ENCODE data around the gene MPZL3. TPM values are rescaled to one million over a fixed set of nuclear protein-coding genes. Genes with fewer than 3 reads are reported as not detected.

The MPZL3 gene
- total RNA-seq, 1 experiment from 2014 or later: 7.0 TPM

DNA sequence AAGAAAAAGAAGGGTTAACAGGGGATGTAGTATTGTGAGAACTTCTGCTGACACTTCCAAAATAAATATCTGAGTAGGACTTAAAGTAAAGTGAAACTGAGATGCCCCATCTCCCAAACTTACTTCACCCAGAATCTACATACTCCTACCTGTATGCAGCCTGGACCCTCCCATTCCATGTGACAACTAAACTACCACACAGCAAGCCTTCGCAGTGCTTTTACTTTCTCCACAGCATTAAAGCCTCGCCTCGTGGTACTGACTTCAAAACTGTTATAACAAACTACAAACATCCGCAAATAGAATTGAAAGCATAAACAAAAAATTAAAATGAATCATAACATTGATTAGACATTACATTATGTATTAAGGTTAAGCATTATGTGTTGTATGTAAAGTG is 10.9 kb upstream of the MPZL3 start:
- Histone ChIP-seq H3K27me3 (ENCODE audit: low read length) (no peaks in the 10 kb centered on the region), H3K36me3 (ENCODE audit: insufficient read depth, low read length) (no peaks in the 10 kb centered on the region), H3K79me2 (ENCODE audit: low read length) (no peaks in the 10 kb centered on the region), H3K9me2 (replicated peaks; ENCODE audit: insufficient read depth, low read length) (no peaks in the 10 kb centered on the region), H3K4me2 (ENCODE audit: low read depth, low read length, poor library complexity, severe bottlenecking) (no peak overlapping the region), H3K9ac (ENCODE audit: low read length) (no peak overlapping the region), H4K20me1 (ENCODE audit: insufficient read depth, low read depth, low read length) (no peaks in the 10 kb centered on the region), H2AFZ (ENCODE audit: low read length) (no peak overlapping the region), H3K4me3 (ENCODE audit: low read length) (no peak overlapping the region), H3K9me3 (ENCODE audit: low read length) (no peaks in the 10 kb centered on the region), H3K4me1 (ENCODE audit: low read length) (peaks cover 14% of the 10 kb centered on the region), H3K27ac (ENCODE audit: low read length) (no peak overlapping the region)
- no peak for DNase-seq

- DNase-seq: no peak
- Histone ChIP-seq H3K4me2 (ENCODE audit: low read depth, low read length, poor library complexity, severe bottlenecking) (no peak overlapping the region), H3K27me3 (ENCODE audit: low read length) (no peaks in the 10 kb centered on the region), H3K36me3 (ENCODE audit: insufficient read depth, low read length) (no peaks in the 10 kb centered on the region), H3K9me3 (ENCODE audit: low read length) (no peaks in the 10 kb centered on the region), H2AFZ (ENCODE audit: low read length) (no peak overlapping the region), H3K27ac (ENCODE audit: low read length) (no peak overlapping the region), H3K9me2 (replicated peaks; ENCODE audit: insufficient read depth, low read length) (no peaks in the 10 kb centered on the region), H4K20me1 (ENCODE audit: insufficient read depth, low read depth, low read length) (no peaks in the 10 kb centered on the region), H3K9ac (ENCODE audit: low read length) (no peak overlapping the region), H3K79me2 (ENCODE audit: low read length) (no peaks in the 10 kb centered on the region), H3K4me1 (ENCODE audit: low read length) (peaks cover 9% of the 10 kb centered on the region), H3K4me3 (ENCODE audit: low read length) (no peak overlapping the region)
These were observed 8.2 kb upstream of the MPZL3 start for GRCh38 chr11:118260353-118260752.

- no peaks in the 10 kb centered on the region for H3K36me3 ChIP-seq (ENCODE audit: insufficient read depth, low read length)
- H3K9ac ChIP-seq (ENCODE audit: low read length): no peak overlapping the region
- no peaks in the 10 kb centered on the region for H3K9me2 ChIP-seq (replicated peaks; ENCODE audit: insufficient read depth, low read length)
- H3K27ac ChIP-seq (ENCODE audit: low read length): no peak overlapping the region
- H2AFZ ChIP-seq (ENCODE audit: low read length): no peak overlapping the region
- H3K4me1 ChIP-seq (ENCODE audit: low read length): peaks cover 8% of the 10 kb centered on the region
- H3K27me3 ChIP-seq (ENCODE audit: low read length): no peaks in the 10 kb centered on the region
- no peaks in the 10 kb centered on the region for H3K79me2 ChIP-seq (ENCODE audit: low read length)
- H4K20me1 ChIP-seq (ENCODE audit: insufficient read depth, low read depth, low read length): no peaks in the 10 kb centered on the region
- H3K4me2 ChIP-seq (ENCODE audit: low read depth, low read length, poor library complexity, severe bottlenecking): no peak overlapping the region
- H3K9me3 ChIP-seq (ENCODE audit: low read length): no peaks in the 10 kb centered on the region
- H3K4me3 ChIP-seq (ENCODE audit: low read length): no peak overlapping the region
- no peak for DNase-seq
These were observed 7.0 kb upstream of the MPZL3 start for GRCh38 chr11:118259138-118259537.

- Histone ChIP-seq H2AFZ (ENCODE audit: low read length) (no peak overlapping the region), H3K4me1 (ENCODE audit: low read length) (peaks cover 1% of the 10 kb centered on the region), H3K4me2 (ENCODE audit: low read depth, low read length, poor library complexity, severe bottlenecking) (no peak overlapping the region), H3K9me2 (replicated peaks; ENCODE audit: insufficient read depth, low read length) (no peaks in the 10 kb centered on the region), H3K4me3 (ENCODE audit: low read length) (no peak overlapping the region), H3K79me2 (ENCODE audit: low read length) (no peaks in the 10 kb centered on the region), H4K20me1 (ENCODE audit: insufficient read depth, low read depth, low read length) (no peaks in the 10 kb centered on the region), H3K9ac (ENCODE audit: low read length) (no peak overlapping the region), H3K36me3 (ENCODE audit: insufficient read depth, low read length) (no peaks in the 10 kb centered on the region), H3K9me3 (ENCODE audit: low read length) (no peaks in the 10 kb centered on the region), H3K27ac (ENCODE audit: low read length) (no peak overlapping the region), H3K27me3 (ENCODE audit: low read length) (no peaks in the 10 kb centered on the region)
- peak; percentile 45 for DNase-seq
These were observed 6.2 kb upstream of the MPZL3 start for GRCh38 chr11:118258410-118258809.

DNA sequence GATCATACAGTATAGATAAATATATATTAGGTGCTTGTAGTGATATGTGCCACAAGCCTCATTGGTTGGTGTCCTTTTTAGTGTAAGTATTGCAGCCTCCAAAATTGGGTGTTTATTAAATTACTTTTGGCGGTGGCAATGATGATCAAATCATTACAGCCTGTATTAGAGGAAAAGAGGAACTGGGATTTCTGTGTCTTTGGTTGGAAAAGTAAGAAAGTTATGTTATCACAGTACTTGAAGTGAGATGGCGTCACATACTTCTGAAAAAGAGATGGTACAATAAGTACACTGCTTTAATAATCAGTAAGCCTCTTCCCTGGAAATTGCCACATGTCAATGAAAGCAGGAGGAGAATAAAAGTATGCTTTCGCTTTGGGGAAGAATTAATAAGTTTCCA is 523 bp upstream of the MPZL3 start:
- peak overlapping the region; percentile 91 for H3K4me3 ChIP-seq (ENCODE audit: low read length)
- peak overlapping the region; percentile 95 for H3K4me2 ChIP-seq (ENCODE audit: low read depth, low read length, poor library complexity, severe bottlenecking)
- peaks cover 14% of the 10 kb centered on the region for H3K4me1 ChIP-seq (ENCODE audit: low read length)
- H3K36me3 ChIP-seq (ENCODE audit: insufficient read depth, low read length): no peaks in the 10 kb centered on the region
- no peaks in the 10 kb centered on the region for H3K9me3 ChIP-seq (ENCODE audit: low read length)
- H3K9ac ChIP-seq (ENCODE audit: low read length): peak overlapping the region; percentile 79
- H2AFZ ChIP-seq (ENCODE audit: low read length): peak overlapping the region; percentile 58
- no peaks in the 10 kb centered on the region for H3K9me2 ChIP-seq (replicated peaks; ENCODE audit: insufficient read depth, low read length)
- peak; percentile 41 for DNase-seq
- H3K27me3 ChIP-seq (ENCODE audit: low read length): no peaks in the 10 kb centered on the region
- peak overlapping the region; percentile 78 for H3K27ac ChIP-seq (ENCODE audit: low read length)
- no peaks in the 10 kb centered on the region; the same call in 1 of the 2 replicates for H3K79me2 ChIP-seq (ENCODE audit: low read length)
- no peaks in the 10 kb centered on the region for H4K20me1 ChIP-seq (ENCODE audit: insufficient read depth, low read depth, low read length)

DNA sequence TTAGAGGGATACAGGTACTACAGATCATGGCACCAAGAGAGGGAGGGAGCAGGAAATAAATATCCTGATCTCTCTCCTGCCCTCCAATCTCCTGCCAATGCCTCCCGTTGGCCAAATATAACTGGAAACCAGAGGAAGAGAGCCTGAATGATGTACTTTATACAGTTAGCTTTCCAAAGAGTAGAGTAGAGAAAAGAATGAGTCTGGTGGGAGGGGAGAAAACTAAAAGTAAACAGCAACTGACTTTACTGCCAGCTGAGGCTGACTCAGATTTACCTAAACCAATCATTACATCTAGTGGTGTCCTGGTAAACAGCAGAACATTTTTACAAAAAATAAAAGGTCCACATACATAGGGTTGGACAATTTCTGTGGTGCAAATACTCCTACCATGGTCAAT is 5.1 kb downstream of the MPZL3 start:
- H4K20me1 ChIP-seq (ENCODE audit: insufficient read depth, low read depth, low read length): no peaks in the 10 kb centered on the region
- no peaks in the 10 kb centered on the region for H3K27me3 ChIP-seq (ENCODE audit: low read length)
- H3K9me3 ChIP-seq (ENCODE audit: low read length): no peaks in the 10 kb centered on the region
- no peak overlapping the region for H3K9ac ChIP-seq (ENCODE audit: low read length)
- no peaks in the 10 kb centered on the region; the same call in 1 of the 2 replicates for H3K79me2 ChIP-seq (ENCODE audit: low read length)
- H3K9me2 ChIP-seq (replicated peaks; ENCODE audit: insufficient read depth, low read length): no peaks in the 10 kb centered on the region
- H3K4me3 ChIP-seq (ENCODE audit: low read length): no peak overlapping the region
- peaks cover 7% of the 10 kb centered on the region for H3K4me1 ChIP-seq (ENCODE audit: low read length)
- no peak overlapping the region for H2AFZ ChIP-seq (ENCODE audit: low read length)
- H3K27ac ChIP-seq (ENCODE audit: low read length): no peak overlapping the region
- no peaks in the 10 kb centered on the region for H3K36me3 ChIP-seq (ENCODE audit: insufficient read depth, low read length)
- H3K4me2 ChIP-seq (ENCODE audit: low read depth, low read length, poor library complexity, severe bottlenecking): no peak overlapping the region
- no peak for DNase-seq

DNA sequence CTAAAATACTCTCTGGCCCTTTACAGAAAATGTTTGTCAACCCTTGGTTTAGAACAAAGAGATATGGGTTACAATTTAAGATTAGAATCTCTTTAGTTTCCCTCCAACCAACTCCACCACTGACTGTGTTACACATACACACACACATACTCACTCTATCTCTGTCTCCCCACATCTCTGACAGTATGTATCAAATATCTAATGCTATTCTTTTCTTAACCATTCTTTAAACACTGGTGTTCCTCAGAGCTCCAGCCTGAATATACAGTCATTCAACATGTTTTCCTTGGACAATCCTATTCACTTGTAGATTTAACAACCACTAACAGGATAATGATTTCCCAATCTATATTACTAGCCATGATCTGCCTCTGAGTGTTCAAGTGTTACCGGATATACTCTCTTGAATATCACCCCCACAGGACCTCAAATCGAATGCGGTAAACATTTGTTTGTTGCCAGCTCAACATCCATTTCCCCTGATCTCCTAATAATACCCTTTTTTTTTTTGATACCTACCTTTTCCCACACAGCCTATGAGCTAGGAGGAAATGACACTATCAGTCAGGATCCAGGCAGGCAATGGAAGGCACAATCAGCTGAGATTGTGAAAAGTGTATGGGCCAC is 6.1 kb downstream of the MPZL3 start:
- no peaks in the 10 kb centered on the region for H3K9me3 ChIP-seq (ENCODE audit: low read length)
- H3K9ac ChIP-seq (ENCODE audit: low read length): no peak overlapping the region
- H3K9me2 ChIP-seq (replicated peaks; ENCODE audit: insufficient read depth, low read length): no peaks in the 10 kb centered on the region
- DNase-seq: no peak
- no peak overlapping the region for H3K4me3 ChIP-seq (ENCODE audit: low read length)
- H2AFZ ChIP-seq (ENCODE audit: low read length): no peak overlapping the region
- H4K20me1 ChIP-seq (ENCODE audit: insufficient read depth, low read depth, low read length): no peaks in the 10 kb centered on the region
- peaks cover 14% of the 10 kb centered on the region for H3K4me1 ChIP-seq (ENCODE audit: low read length)
- H3K4me2 ChIP-seq (ENCODE audit: low read depth, low read length, poor library complexity, severe bottlenecking): no peak overlapping the region
- H3K27ac ChIP-seq (ENCODE audit: low read length): no peak overlapping the region
- H3K27me3 ChIP-seq (ENCODE audit: low read length): no peaks in the 10 kb centered on the region
- no peaks in the 10 kb centered on the region for H3K79me2 ChIP-seq (ENCODE audit: low read length)
- H3K36me3 ChIP-seq (ENCODE audit: insufficient read depth, low read length): no peaks in the 10 kb centered on the region

- H3K4me1 ChIP-seq (ENCODE audit: low read length): peaks cover 7% of the 10 kb centered on the region; the same call in 1 of the 2 replicates
- H3K9ac ChIP-seq (ENCODE audit: low read length): no peak overlapping the region
- H3K36me3 ChIP-seq (ENCODE audit: insufficient read depth, low read length): no peaks in the 10 kb centered on the region
- H3K4me3 ChIP-seq (ENCODE audit: low read length): no peak overlapping the region
- no peaks in the 10 kb centered on the region for H3K27me3 ChIP-seq (ENCODE audit: low read length)
- H2AFZ ChIP-seq (ENCODE audit: low read length): no peak overlapping the region
- no peak overlapping the region for H3K4me2 ChIP-seq (ENCODE audit: low read depth, low read length, poor library complexity, severe bottlenecking)
- H3K79me2 ChIP-seq (ENCODE audit: low read length): no peaks in the 10 kb centered on the region
- H3K9me2 ChIP-seq (replicated peaks; ENCODE audit: insufficient read depth, low read length): no peaks in the 10 kb centered on the region
- no peak overlapping the region for H3K27ac ChIP-seq (ENCODE audit: low read length)
- H4K20me1 ChIP-seq (ENCODE audit: insufficient read depth, low read depth, low read length): no peaks in the 10 kb centered on the region
- H3K9me3 ChIP-seq (ENCODE audit: low read length): no peaks in the 10 kb centered on the region
- DNase-seq: no peak
These were observed 8.0 kb downstream of the MPZL3 start for GRCh38 chr11:118243993-118244762.

Measured in Karpas-422 (cell line).